K562 (cell line): ENCODE data around the gene PPT1. TPM values are rescaled to one million over a fixed set of nuclear protein-coding genes. Genes with fewer than 3 reads are reported as not detected.
A peak's percentile ranks its signal among the peaks of the same experiment; 100 is the strongest.

Experiments used
- CC2D1A ChIP-seq: fragments of 450-650 bp; IDR thresholded peaks from 2 replicates; pipeline ENCODE4 v1.6.1; 2017; ENCODE audit warnings: mild to moderate bottlenecking
- CHCHD3 ChIP-seq: fragments of 250-450 bp; sonication (Bioruptor Pico); IDR thresholded peaks from 2 replicates; pipeline ENCODE4 v2.1.2; 2022; ENCODE audit warnings: mild to moderate bottlenecking
- DNMT1 ChIP-seq: fragments of 450-650 bp; IDR thresholded peaks from 2 replicates; pipeline ENCODE4 v1.6.1; 2016; ENCODE audit warnings: antibody characterized with exemption, mild to moderate bottlenecking
- GABPB2 ChIP-seq: fragments of 250-450 bp; sonication (Bioruptor Pico); conservative IDR thresholded peaks from 2 replicates; pipeline ENCODE4 v1.5.1; 2021; ENCODE audit warnings: mild to moderate bottlenecking
- GTF2E2 ChIP-seq: fragments of 200-800 bp; sonication (Bioruptor generic); IDR thresholded peaks from 2 replicates; pipeline ENCODE4 v1.6.1; 2016; ENCODE audit warnings: missing genetic modification characterization, missing compliant biosample characterization
- KAT7 ChIP-seq: sonication (generic); formaldehyde crosslinking; IDR thresholded peaks from 2 replicates; pipeline ENCODE4 v1.8.0; 2022; ENCODE audit warnings: missing genetic modification reagents, mild to moderate bottlenecking, borderline replicate concordance
- KDM5B ChIP-seq: fragments of 200-600 bp; sonication (generic); IDR thresholded peaks from 2 replicates; pipeline ENCODE4 v1.6.1; 2012; ENCODE audit warnings: low read depth, mild to moderate bottlenecking, moderate library complexity, low read length, control low read depth, inconsistent platforms; ENCODE audit not compliant: insufficient replicate concordance
- RFX5 ChIP-seq: IDR thresholded peaks from 2 replicates; pipeline ENCODE4 v1.6.1; 2011; ENCODE audit warnings: low read depth, mild to moderate bottlenecking, improper control_type of control experiment, low read length
- ZNF134 ChIP-seq: fragments of 250-450 bp; sonication (Bioruptor Pico); conservative IDR thresholded peaks from 2 replicates; pipeline ENCODE4 v1.4.0; 2020
- polyA plus RNA-seq, 8 experiments: library from polyadenylated mRNA; depleted of rRNA in 4 of 8; stranded (reverse) in 5 of 8; unstranded in 3 of 8; fragments of >200 nt; fragmentation: Nextera tagmentation in 2 of 8; fragmentation: Illumina TruSeq in 1 of 8; extraction: Ambion mirVana in 2 of 8; extraction: Trizol in 1 of 8; gene quantifications; 2 replicates each; pipeline versions ENCODE4 v1.2.1 to v1.2.3, GENCODE V29; 2011 to 2014; ENCODE audit warnings: inconsistent platforms in 1 of 8, missing spikeins in 1 of 8
- total RNA-seq, 7 experiments: library from RNA; depleted of rRNA in 6 of 7; stranded (reverse); fragments of >200 nt in 6 of 7; fragmentation: Illumina TruSeq in 2 of 7; extraction: Trizol in 2 of 7; gene quantifications; 2 replicates each; pipeline versions ENCODE4 v1.2.1 to v1.2.3, GENCODE V29; 2011 to 2021; ENCODE audit warnings: low replicate concordance in 1 of 7
- TF ChIP-seq, protein P1 (sequence below): fragments of 200-800 bp; sonication (Bioruptor generic); IDR thresholded peaks from 2 replicates; pipeline ENCODE4 v1.6.1; 2016; ENCODE audit warnings: missing genetic modification characterization, missing compliant biosample characterization
- TF ChIP-seq, protein P2 (sequence below): fragments of 450-650 bp; formaldehyde crosslinking; IDR thresholded peaks from 2 replicates; pipeline ENCODE4 v1.4.0; 2022; ENCODE audit warnings: missing genetic modification characterization
- TF ChIP-seq, protein P3 (sequence below): fragments of 250-450 bp; sonication (Bioruptor Pico); IDR thresholded peaks from 2 replicates; pipeline ENCODE4 v1.5.0; 2022; ENCODE audit warnings: mild to moderate bottlenecking
- TF ChIP-seq, protein P4 (sequence below), 3 experiments: IDR thresholded peaks in 2 of 3; conservative IDR thresholded peaks in 1 of 3; 2 replicates each; pipeline ENCODE4 v1.5.1; 2011 to 2012; ENCODE audit warnings: low read length in 3 of 3, mild to moderate bottlenecking in 3 of 3, control low read depth in 2 of 3, improper control_type of control experiment in 1 of 3, inconsistent platforms in 1 of 3, low read depth in 1 of 3, mixed read lengths in 1 of 3, moderate library complexity in 1 of 3; ENCODE audit not compliant: insufficient read depth in 2 of 3
- TF ChIP-seq, protein P5 (sequence below): sonication (generic); formaldehyde crosslinking; IDR thresholded peaks from 2 replicates; pipeline ENCODE4 v1.8.0; 2022; ENCODE audit warnings: mild to moderate bottlenecking, missing genetic modification reagents, borderline replicate concordance

The PPT1 gene
- total and polyA plus RNA-seq, 9 of the 15 experiments (the other 6 are each of a cell fraction or from before 2014, with no cell fraction given) = 72.2 to 285 (median 143) TPM

DNA sequence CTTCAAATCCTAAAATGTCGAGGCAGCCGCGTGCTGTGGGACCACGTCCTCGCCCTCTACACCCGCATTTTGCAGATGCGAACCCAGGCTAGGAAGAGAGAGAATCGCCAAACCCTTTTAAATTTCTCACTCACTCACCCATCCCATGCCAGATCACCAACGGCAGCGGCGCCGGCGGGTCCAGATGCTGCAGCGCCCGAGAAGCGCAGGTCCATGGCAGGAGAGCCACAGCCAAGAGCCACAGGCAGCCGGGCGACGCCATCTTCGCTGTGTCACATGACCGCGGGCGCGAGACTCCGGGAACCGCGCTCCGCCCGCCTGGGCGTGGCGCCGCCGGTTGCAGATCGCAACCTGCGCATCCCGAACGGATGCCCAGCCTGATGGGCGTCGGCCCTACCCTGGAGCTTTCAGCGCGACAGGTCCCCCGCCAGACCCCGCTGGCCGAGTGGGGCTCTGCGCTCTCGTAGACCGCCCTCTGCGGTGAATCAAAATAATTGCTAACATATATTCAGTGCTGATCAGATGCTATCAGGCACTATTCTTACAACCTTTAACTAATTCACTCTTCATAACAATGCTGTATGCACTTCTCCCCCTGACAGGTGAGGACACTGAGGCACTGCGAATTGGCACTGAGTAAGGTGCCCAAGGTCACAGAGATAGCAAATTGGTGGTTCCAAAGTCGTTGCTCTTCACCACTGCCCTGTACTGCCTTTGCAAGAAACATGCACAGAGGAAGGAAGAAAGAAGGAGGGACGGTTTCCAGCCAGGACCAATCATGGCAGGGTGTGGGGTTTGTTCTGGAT, at the start of gene PPT1 (continued):
- TF ChIP-seq, protein P1, sequence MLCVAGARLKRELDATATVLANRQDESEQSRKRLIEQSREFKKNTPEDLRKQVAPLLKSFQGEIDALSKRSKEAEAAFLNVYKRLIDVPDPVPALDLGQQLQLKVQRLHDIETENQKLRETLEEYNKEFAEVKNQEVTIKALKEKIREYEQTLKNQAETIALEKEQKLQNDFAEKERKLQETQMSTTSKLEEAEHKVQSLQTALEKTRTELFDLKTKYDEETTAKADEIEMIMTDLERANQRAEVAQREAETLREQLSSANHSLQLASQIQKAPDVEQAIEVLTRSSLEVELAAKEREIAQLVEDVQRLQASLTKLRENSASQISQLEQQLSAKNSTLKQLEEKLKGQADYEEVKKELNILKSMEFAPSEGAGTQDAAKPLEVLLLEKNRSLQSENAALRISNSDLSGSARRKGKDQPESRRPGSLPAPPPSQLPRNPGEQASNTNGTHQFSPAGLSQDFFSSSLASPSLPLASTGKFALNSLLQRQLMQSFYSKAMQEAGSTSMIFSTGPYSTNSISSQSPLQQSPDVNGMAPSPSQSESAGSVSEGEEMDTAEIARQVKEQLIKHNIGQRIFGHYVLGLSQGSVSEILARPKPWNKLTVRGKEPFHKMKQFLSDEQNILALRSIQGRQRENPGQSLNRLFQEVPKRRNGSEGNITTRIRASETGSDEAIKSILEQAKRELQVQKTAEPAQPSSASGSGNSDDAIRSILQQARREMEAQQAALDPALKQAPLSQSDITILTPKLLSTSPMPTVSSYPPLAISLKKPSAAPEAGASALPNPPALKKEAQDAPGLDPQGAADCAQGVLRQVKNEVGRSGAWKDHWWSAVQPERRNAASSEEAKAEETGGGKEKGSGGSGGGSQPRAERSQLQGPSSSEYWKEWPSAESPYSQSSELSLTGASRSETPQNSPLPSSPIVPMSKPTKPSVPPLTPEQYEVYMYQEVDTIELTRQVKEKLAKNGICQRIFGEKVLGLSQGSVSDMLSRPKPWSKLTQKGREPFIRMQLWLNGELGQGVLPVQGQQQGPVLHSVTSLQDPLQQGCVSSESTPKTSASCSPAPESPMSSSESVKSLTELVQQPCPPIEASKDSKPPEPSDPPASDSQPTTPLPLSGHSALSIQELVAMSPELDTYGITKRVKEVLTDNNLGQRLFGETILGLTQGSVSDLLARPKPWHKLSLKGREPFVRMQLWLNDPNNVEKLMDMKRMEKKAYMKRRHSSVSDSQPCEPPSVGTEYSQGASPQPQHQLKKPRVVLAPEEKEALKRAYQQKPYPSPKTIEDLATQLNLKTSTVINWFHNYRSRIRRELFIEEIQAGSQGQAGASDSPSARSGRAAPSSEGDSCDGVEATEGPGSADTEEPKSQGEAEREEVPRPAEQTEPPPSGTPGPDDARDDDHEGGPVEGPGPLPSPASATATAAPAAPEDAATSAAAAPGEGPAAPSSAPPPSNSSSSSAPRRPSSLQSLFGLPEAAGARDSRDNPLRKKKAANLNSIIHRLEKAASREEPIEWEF (CRISPR knock-in tag) = no peak
- no peak for TF ChIP-seq GABPB2 (CRISPR knock-in tag)
- TF ChIP-seq, protein P2, sequence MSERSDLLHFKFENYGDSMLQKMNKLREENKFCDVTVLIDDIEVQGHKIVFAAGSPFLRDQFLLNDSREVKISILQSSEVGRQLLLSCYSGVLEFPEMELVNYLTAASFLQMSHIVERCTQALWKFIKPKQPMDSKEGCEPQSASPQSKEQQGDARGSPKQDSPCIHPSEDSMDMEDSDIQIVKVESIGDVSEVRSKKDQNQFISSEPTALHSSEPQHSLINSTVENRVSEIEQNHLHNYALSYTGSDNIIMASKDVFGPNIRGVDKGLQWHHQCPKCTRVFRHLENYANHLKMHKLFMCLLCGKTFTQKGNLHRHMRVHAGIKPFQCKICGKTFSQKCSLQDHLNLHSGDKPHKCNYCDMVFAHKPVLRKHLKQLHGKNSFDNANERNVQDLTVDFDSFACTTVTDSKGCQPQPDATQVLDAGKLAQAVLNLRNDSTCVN (CRISPR knock-in tag) = no peak
- peak; percentile 97 for TF ChIP-seq KDM5B
- TF ChIP-seq RFX5 = no peak
- TF ChIP-seq CHCHD3 (CRISPR knock-in tag) = no peak
- no peak for TF ChIP-seq DNMT1
- TF ChIP-seq, protein P3, sequence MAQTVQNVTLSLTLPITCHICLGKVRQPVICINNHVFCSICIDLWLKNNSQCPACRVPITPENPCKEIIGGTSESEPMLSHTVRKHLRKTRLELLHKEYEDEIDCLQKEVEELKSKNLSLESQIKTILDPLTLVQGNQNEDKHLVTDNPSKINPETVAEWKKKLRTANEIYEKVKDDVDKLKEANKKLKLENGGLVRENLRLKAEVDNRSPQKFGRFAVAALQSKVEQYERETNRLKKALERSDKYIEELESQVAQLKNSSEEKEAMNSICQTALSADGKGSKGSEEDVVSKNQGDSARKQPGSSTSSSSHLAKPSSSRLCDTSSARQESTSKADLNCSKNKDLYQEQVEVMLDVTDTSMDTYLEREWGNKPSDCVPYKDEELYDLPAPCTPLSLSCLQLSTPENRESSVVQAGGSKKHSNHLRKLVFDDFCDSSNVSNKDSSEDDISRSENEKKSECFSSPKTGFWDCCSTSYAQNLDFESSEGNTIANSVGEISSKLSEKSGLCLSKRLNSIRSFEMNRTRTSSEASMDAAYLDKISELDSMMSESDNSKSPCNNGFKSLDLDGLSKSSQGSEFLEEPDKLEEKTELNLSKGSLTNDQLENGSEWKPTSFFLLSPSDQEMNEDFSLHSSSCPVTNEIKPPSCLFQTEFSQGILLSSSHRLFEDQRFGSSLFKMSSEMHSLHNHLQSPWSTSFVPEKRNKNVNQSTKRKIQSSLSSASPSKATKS (CRISPR knock-in tag) = no peak
- TF ChIP-seq, protein P4, sequence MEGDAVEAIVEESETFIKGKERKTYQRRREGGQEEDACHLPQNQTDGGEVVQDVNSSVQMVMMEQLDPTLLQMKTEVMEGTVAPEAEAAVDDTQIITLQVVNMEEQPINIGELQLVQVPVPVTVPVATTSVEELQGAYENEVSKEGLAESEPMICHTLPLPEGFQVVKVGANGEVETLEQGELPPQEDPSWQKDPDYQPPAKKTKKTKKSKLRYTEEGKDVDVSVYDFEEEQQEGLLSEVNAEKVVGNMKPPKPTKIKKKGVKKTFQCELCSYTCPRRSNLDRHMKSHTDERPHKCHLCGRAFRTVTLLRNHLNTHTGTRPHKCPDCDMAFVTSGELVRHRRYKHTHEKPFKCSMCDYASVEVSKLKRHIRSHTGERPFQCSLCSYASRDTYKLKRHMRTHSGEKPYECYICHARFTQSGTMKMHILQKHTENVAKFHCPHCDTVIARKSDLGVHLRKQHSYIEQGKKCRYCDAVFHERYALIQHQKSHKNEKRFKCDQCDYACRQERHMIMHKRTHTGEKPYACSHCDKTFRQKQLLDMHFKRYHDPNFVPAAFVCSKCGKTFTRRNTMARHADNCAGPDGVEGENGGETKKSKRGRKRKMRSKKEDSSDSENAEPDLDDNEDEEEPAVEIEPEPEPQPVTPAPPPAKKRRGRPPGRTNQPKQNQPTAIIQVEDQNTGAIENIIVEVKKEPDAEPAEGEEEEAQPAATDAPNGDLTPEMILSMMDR (IDR thresholded peaks at IDR 0.05 in 2 of 3, conservative IDR thresholded peaks at IDR 0.05 in 1 of 3; ENCODE audit: insufficient read depth in 2 of 3, low read depth in 1 of 3, low read length in 3 of 3) = peak; percentile 9 to 24 (median 20); a peak in 1 of 6 replicates
- peak; percentile 99 for TF ChIP-seq KAT7 (CRISPR knock-in tag)
- no peak; the same call in 1 of the 2 replicates for TF ChIP-seq ZNF134 (CRISPR knock-in tag)
- TF ChIP-seq, protein P5, sequence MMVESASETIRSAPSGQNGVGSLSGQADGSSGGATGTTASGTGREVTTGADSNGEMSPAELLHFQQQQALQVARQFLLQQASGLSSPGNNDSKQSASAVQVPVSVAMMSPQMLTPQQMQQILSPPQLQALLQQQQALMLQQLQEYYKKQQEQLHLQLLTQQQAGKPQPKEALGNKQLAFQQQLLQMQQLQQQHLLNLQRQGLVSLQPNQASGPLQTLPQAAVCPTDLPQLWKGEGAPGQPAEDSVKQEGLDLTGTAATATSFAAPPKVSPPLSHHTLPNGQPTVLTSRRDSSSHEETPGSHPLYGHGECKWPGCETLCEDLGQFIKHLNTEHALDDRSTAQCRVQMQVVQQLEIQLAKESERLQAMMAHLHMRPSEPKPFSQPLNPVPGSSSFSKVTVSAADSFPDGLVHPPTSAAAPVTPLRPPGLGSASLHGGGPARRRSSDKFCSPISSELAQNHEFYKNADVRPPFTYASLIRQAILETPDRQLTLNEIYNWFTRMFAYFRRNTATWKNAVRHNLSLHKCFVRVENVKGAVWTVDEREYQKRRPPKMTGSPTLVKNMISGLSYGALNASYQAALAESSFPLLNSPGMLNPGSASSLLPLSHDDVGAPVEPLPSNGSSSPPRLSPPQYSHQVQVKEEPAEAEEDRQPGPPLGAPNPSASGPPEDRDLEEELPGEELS = peak; percentile 99
- no peak for TF ChIP-seq GTF2E2 (tag)
- TF ChIP-seq CC2D1A = no peak
